ENCODE data around the gene SLC40A1. TPM values are rescaled to one million over a fixed set of nuclear protein-coding genes. Genes with fewer than 3 reads are reported as not detected.

Gene SLC40A1
- total RNA-seq, 1 experiment from 2014 or later: 0.76 TPM

DNA sequence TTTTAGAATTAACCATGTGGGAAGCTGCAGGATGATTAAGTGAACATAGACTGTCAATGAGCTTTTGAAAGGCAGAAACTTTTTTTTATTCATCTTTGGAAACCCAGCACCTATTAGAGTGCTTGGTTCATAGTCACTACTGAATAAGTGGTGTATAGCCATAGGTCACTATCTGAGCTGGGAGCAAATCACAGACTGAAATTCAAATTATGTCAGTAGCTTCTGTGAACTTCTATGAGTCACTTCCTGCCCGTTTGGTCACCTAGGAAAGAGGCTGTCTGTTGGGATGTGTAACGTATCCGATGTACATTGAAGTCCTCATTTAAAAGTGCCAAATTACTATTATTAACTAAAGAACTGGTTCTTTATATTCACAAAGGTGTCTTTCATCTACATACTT lies 20.5 kb upstream of the SLC40A1 start:
- DNase-seq (ENCODE audit: low read depth): peak; percentile 64

DNA sequence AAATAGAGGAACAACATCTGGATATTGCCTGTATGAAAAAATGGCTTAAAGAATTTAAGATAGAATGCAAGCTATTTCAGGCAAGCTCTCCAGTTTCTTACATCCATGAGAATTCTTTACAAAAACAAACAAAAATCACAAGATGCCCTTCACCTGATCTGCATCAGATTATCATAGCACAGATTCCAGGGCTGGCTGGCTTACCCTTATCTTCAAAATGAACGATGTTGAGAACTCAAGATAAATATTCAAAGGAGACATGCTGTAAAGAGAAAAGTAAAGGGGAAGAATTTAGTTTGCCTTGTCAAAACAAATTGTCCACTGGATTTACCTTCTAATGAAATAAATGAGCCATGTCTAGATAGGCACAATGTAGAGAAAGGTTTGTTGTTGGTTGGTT lies 18.7 kb upstream of the SLC40A1 start:
- no peak for DNase-seq (ENCODE audit: low read depth)

DNA sequence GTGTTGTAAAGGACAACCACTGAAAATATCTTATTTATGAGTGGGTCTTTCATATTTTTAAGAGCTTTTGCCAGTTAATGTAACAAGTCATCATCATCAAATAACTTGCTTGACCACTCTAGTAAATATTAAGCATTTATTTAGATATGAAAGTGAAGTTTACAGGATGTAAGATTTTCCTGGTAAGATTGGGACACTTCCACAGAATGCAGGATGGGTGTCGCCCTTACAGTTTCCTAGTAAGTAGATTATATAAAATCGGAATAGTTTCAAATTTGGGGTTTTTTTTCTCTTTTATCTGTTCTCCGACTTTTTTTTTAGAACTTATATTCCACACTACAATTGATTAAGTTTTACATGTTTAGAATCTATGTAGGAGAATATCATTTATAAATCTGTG lies 14.8 kb upstream of the SLC40A1 start:
- no peak for DNase-seq (ENCODE audit: low read depth)

GRCh38 chr2:189594305-189594704 lies 13.7 kb upstream of the SLC40A1 start:
- no peak for DNase-seq (ENCODE audit: low read depth)

DNA sequence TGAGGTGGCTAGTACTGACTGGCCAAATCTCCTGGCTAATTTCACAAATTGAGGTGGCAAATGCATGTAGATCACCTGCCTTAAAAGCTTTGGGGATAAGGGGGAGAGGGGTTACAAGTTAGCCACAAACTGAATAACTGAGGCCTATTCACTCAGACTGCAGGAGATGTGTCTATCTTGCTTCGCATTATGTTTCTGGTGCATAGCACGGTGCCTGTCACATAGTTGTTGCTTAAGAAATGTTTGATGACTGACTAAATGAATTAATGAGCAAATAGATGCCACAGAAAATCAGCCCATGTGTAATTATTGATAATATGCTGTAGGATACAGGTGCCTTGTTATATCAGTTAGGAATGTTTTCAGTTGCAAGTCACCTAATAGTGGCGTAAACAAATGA lies 12.5 kb upstream of the SLC40A1 start:
- no peak for DNase-seq (ENCODE audit: low read depth)

GRCh38 chr2:189592353-189592984 lies 11.9 kb upstream of the SLC40A1 start:
- DNase-seq (ENCODE audit: low read depth): no peak

DNA sequence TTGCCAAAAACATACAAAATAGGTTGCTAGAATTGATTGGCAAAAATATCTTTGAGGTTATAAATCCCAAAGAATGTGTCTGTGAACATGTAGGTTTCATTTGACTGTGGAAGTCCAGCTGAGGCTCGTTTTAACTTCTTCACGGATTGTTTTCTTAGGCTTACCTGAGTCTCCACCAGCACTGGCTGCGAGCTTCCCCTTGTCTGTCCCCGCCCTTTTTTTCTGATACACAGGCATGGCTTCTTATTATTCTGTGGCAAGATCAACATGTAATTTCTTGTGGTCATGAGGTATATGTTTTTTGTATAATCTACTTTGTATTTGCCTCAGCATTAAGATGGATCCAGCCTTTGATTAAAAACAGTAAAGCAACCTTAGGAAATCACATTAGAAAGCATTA lies 7.2 kb upstream of the SLC40A1 start:
- DNase-seq (ENCODE audit: low read depth): no peak

GRCh38 chr2:189585226-189585756 lies 4.7 kb upstream of the SLC40A1 start:
- DNase-seq (ENCODE audit: low read depth): no peak

DNA sequence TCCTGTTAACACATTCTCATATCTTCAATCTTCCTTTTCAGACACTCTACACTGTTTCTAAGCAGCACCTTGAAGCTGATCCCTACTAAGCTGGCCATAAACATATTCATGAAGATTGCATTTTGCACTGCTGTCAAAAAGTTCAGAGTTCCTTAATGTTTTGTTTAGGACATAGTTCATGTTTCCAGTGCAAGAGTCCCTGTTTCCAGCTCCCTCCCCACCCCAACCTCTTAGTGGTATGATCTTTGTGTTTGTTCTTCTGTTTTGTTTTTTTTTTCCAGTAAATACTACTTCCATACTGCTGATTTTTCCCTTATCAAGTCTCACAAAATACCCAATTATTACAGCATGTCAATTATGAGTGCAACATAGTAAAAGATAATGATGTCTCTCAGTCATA lies 4.1 kb upstream of the SLC40A1 start:
- no peak for DNase-seq (ENCODE audit: low read depth)

- no peak for DNase-seq (ENCODE audit: low read depth)
Measured at GRCh38 chr2:189583227-189584198, 2.9 kb upstream of the SLC40A1 start.

DNA sequence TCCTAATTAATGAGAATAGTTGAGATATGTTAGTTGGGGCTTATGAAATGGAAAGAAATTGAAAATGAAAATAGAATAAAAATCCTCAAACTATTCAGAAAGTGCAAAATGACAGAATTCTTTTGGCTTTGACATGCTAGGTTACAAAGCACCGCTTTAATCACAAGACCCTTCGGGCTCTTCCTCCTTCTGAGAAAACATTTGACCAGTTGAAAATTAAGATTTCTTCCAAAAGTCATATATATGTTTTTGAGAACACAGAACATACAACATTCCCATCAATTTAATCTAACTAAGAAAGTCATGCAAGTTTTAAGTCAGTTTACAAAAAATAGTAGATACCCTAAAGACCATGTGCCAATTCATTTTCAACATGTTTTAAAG lies 2.2 kb upstream of the SLC40A1 start:
- no peak for DNase-seq (ENCODE audit: low read depth)

DNA sequence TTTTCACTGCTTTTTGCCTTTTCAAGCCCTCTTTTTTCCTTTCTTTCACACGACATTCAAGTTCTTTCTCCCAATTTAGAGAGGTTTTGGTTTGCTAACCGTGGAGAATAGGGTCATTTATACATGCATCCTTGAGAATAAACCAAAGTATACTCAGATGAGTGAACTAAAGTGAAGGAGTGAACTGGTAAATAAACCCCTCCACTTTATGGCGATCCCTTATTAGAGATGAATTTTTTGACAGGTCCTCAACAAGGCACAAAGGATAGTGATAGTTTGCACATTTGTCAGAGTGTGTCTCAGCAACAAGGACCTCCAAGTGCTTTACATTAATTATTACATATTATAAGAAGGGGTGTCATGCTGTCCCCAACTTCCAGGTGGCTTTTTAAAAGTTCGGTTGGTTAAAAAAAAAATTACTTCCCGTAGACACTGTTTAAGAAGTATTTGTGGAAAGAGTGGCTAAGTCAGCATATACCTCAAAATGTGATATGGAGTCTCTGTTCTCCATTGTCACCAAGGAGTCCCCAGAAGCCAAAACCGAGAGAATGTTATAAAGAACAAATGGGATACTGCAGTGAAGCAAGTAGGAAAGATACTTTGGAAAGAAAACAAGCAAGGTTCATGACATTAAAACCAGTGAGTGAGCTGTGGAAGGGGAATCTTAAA lies 1.7 kb upstream of the SLC40A1 start:
- DNase-seq (ENCODE audit: low read depth): no peak

- DNase-seq (ENCODE audit: low read depth): no peak
Measured at GRCh38 chr2:189581354-189582139, 961 bp upstream of the SLC40A1 start.

GRCh38 chr2:189580241-189580651 lies 340 bp downstream of the SLC40A1 start:
- no peak for DNase-seq (ENCODE audit: low read depth)

- no peak for DNase-seq (ENCODE audit: low read depth)
Measured at GRCh38 chr2:189579585-189580186, 900 bp downstream of the SLC40A1 start.

GRCh38 chr2:189578272-189578950 lies 2.2 kb downstream of the SLC40A1 start:
- DNase-seq (ENCODE audit: low read depth): no peak

GRCh38 chr2:189577121-189577520 lies 3.5 kb downstream of the SLC40A1 start:
- DNase-seq (ENCODE audit: low read depth): no peak

- DNase-seq (ENCODE audit: low read depth): no peak
Measured at GRCh38 chr2:189576396-189576795, 4.2 kb downstream of the SLC40A1 start.

DNA sequence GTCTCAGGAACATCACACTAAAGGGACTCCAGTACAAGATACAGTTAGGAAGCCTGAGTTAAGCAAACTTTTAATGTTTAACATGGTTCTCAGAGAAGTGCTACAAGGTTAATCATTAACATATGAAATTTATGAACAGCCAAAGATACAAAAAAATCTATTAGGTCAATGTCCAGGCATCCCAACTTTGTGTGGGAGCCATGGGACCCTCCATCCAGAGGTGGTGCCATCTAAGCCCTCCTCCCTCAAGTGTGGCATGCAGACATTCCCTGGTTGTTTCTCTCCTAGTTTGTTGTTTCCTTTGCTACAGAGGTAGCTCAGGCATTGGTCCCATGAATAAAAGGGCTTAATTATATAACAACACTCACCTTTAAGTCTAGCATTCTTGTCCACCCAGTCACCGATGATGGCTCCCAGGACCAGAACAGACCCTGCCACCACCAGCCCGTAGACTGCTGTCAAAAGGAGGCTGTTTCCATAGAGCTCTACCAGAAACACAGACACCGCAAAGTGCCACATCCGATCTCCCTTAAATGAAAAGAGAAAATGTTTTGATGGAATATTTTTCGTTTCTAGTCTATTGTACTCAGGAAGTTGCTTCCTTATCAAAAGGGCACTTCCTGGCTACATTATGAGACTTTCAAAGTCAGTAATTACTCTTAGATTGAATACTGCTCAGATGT lies 5.7 kb downstream of the SLC40A1 start:
- DNase-seq (ENCODE audit: low read depth): no peak

- peak; percentile 65 for DNase-seq (ENCODE audit: low read depth)
Measured at GRCh38 chr2:189570570-189571031, 10.0 kb downstream of the SLC40A1 start.
